Endothelial cell of umbilical vein (primary cell): Measurements from ENCODE around the gene CAMKK2.

Experiments used
- EZH2 ChIP-seq: IDR thresholded peaks from 2 replicates; pipeline ENCODE4 v1.6.1; 2012; ENCODE audit warnings: borderline replicate concordance, low read depth, mild to moderate bottlenecking, moderate library complexity, low read length, inconsistent platforms; ENCODE audit not compliant: severe bottlenecking
- FOS ChIP-seq: IDR thresholded peaks from 2 replicates; pipeline ENCODE4 v1.6.1; 2011; ENCODE audit warnings: mild to moderate bottlenecking, low read length, moderate library complexity, borderline replicate concordance; ENCODE audit not compliant: insufficient read depth
- GATA2 ChIP-seq: IDR thresholded peaks from 2 replicates; pipeline ENCODE4 v1.7.0; 2011; ENCODE audit warnings: low read depth, mild to moderate bottlenecking, moderate library complexity, mixed read lengths, low read length; ENCODE audit not compliant: insufficient read length, insufficient read depth
- JUN ChIP-seq: IDR thresholded peaks from 2 replicates; pipeline ENCODE4 v1.6.1; 2011; ENCODE audit warnings: borderline replicate concordance, low read depth; ENCODE audit not compliant: insufficient read length, insufficient read depth
- MYC ChIP-seq: IDR thresholded peaks from one replicate; pipeline ENCODE4 v1.6.1; 2011; ENCODE audit warnings: mild to moderate bottlenecking, low read depth, low read length
- POLR2A ChIP-seq: IDR thresholded peaks from 2 replicates; pipeline ENCODE4 v1.6.1; 2012; ENCODE audit warnings: low read depth, mild to moderate bottlenecking, control low read depth, low read length
- POLR2AphosphoS5 ChIP-seq: IDR thresholded peaks from 2 replicates; pipeline ENCODE4 v1.6.1; 2012; ENCODE audit warnings: low read depth, mild to moderate bottlenecking, control low read depth, low read length, moderate library complexity; ENCODE audit not compliant: insufficient read depth
- TF ChIP-seq, protein P1 (sequence below), 2 donors: IDR thresholded peaks; 1 replicate in 1 of 2; 2 replicates in 1 of 2; pipeline ENCODE4 v1.5.1; 2011; ENCODE audit warnings: low read length in 2 of 2, mild to moderate bottlenecking in 2 of 2, moderate library complexity in 2 of 2, control low read depth in 1 of 2, inconsistent platforms in 1 of 2, low read depth in 1 of 2; ENCODE audit not compliant: insufficient read depth in 1 of 2; ENCODE audit errors: extremely low read depth in 1 of 2
- TF ChIP-seq, protein P2 (sequence below): IDR thresholded peaks from 2 replicates; pipeline ENCODE4 v1.6.1; 2011; ENCODE audit not compliant: insufficient read depth, insufficient read length

DNA sequence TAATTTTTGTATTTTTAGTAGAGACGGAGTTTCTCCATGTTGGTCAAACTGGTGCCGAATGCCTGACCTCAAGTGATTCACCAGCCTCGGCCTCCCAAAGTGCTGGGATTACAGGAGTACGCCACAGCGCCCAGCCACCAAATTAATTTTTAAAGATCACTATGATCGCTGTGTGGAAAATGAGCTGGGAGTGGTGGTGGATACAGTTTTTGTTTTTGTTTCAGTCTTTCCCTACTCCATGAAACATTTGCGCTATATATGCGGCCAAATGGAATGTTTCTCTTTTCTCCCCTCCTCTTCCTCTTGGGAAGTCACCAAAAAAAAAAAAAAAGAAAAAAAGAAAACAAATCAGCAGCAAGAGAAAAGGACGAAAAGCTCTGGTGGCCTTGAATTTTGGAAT is 107.4 kb downstream of the CAMKK2 start:
- TF ChIP-seq, protein P1, sequence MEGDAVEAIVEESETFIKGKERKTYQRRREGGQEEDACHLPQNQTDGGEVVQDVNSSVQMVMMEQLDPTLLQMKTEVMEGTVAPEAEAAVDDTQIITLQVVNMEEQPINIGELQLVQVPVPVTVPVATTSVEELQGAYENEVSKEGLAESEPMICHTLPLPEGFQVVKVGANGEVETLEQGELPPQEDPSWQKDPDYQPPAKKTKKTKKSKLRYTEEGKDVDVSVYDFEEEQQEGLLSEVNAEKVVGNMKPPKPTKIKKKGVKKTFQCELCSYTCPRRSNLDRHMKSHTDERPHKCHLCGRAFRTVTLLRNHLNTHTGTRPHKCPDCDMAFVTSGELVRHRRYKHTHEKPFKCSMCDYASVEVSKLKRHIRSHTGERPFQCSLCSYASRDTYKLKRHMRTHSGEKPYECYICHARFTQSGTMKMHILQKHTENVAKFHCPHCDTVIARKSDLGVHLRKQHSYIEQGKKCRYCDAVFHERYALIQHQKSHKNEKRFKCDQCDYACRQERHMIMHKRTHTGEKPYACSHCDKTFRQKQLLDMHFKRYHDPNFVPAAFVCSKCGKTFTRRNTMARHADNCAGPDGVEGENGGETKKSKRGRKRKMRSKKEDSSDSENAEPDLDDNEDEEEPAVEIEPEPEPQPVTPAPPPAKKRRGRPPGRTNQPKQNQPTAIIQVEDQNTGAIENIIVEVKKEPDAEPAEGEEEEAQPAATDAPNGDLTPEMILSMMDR (IDR thresholded peaks at IDR 0.05; ENCODE audit: extremely low read depth in 1 of 2, insufficient read depth in 1 of 2, low read depth in 1 of 2, low read length in 2 of 2), result no peak
- TF ChIP-seq POLR2AphosphoS5 (no peak), POLR2A (no peak), EZH2 (no peak), FOS (no peak), GATA2 (no peak), JUN (no peak), MYC (no peak)
- TF ChIP-seq, protein P2, sequence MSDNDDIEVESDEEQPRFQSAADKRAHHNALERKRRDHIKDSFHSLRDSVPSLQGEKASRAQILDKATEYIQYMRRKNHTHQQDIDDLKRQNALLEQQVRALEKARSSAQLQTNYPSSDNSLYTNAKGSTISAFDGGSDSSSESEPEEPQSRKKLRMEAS, result no peak
